ENCODE measurements around the gene RND2.

The RND2 gene

GRCh38 chr17:43079641-43080302 is 54.7 kb downstream of the RND2 start:
- no peak for DNase-seq

All from NCI-H446 treated with DMSO at 0.1 percent for 48 hours (cell line).